ENCODE data around the gene ASPG. TPM values are rescaled to one million over a fixed set of nuclear protein-coding genes. Genes with fewer than 3 reads are reported as not detected.

ASPG gene
- total RNA-seq, 2 experiments from 2014 or later, result not detected

GRCh38 chr14:104108570-104109541 is 23.4 kb downstream of the ASPG start:
- intact Hi-C loops (cut with micrococcal nuclease; ENCODE audit: unreplicated experiment), result no loop called here
- Histone ChIP-seq H3K9me2 (ENCODE audit: insufficient read depth, low read length) (no peaks in the 10 kb centered on the region), H4K20me1 (ENCODE audit: insufficient read depth, low read length) (no peaks in the 10 kb centered on the region), H3K4me2 (ENCODE audit: low read length) (no peak overlapping the region), H3K27ac (ENCODE audit: low read depth, low read length, poor library complexity, severe bottlenecking) (no peak overlapping the region), H2AFZ (ENCODE audit: low read length) (no peak overlapping the region), H3K9me3 (ENCODE audit: low read length) (no peaks in the 10 kb centered on the region), H3K4me1 (ENCODE audit: insufficient read depth, low read length, poor library complexity, severe bottlenecking) (no peaks in the 10 kb centered on the region), H3K79me2 (ENCODE audit: insufficient read depth, low read depth, low read length) (no peaks in the 10 kb centered on the region), H3K36me3 (ENCODE audit: insufficient read depth, low read length) (no peaks in the 10 kb centered on the region), H3K4me3 (ENCODE audit: low read depth, low read length, poor library complexity, severe bottlenecking) (no peak overlapping the region)
- ChIA-PET POLR2A (no interaction called here), CTCF (ENCODE audit: unreplicated experiment) (no interaction called here)
- TF ChIP-seq EZH2phosphoT487 (IDR thresholded peaks at IDR 0.05; ENCODE audit: borderline replicate concordance, low read depth, low read length), result no peak
- no peak for TF ChIP-seq CTCF (conservative IDR thresholded peaks at IDR 0.05; ENCODE audit: low read length)
- DNase-seq (ENCODE audit: low spot score), result no peak
- no TSS peak for BruUV-seq (replicated peaks)

- Histone ChIP-seq H4K20me1 (ENCODE audit: insufficient read depth, low read length) (no peaks in the 10 kb centered on the region), H3K4me3 (ENCODE audit: low read depth, low read length, poor library complexity, severe bottlenecking) (no peak overlapping the region), H3K9me3 (ENCODE audit: low read length) (no peaks in the 10 kb centered on the region), H3K4me2 (ENCODE audit: low read length) (no peak overlapping the region), H3K36me3 (ENCODE audit: insufficient read depth, low read length) (no peaks in the 10 kb centered on the region), H2AFZ (ENCODE audit: low read length) (no peak overlapping the region), H3K27ac (ENCODE audit: low read depth, low read length, poor library complexity, severe bottlenecking) (no peak overlapping the region), H3K4me1 (ENCODE audit: insufficient read depth, low read length, poor library complexity, severe bottlenecking) (no peaks in the 10 kb centered on the region), H3K79me2 (ENCODE audit: insufficient read depth, low read depth, low read length) (no peaks in the 10 kb centered on the region), H3K9me2 (ENCODE audit: insufficient read depth, low read length) (no peaks in the 10 kb centered on the region)
- no peak for TF ChIP-seq CTCF (conservative IDR thresholded peaks at IDR 0.05; ENCODE audit: low read length)
- TF ChIP-seq EZH2phosphoT487 (IDR thresholded peaks at IDR 0.05; ENCODE audit: borderline replicate concordance, low read depth, low read length), result no peak
- DNase-seq (ENCODE audit: low spot score), result no peak
- intact Hi-C loops (cut with micrococcal nuclease; ENCODE audit: unreplicated experiment), result no loop called here
- no TSS peak for BruUV-seq (replicated peaks)
- CTCF ChIA-PET (ENCODE audit: unreplicated experiment), result no interaction called here
- POLR2A ChIA-PET, result no interaction called here
Observed at GRCh38 chr14:104109731-104110361, 24.3 kb downstream of the ASPG start.

Measured in OCI-LY7 (cell line).